Loucy (cell line): Measurements from ENCODE around the gene TEX14.
"Not testable (repeated sequence)": the region's sequence is repeated elsewhere in the genome, so short reads cannot be mapped to it uniquely, and the experiment has no call there.

ENCODE experiments used
- H2AFZ ChIP-seq: fragments of 200-600 bp; sonication (generic); 2 replicates; pipeline ENCODE4 v1.6.0; 2016; ENCODE audit warnings: antibody characterized with exemption, mild to moderate bottlenecking, low read length, moderate library complexity
- H3F3A ChIP-seq: fragments of 200-600 bp; 2 replicates; pipeline ENCODE4 v1.6.0; 2016; ENCODE audit warnings: antibody characterized with exemption, low read depth, mild to moderate bottlenecking
- H3K27me3 ChIP-seq: fragments of 200-600 bp; sonication (generic); 2 replicates; pipeline ENCODE4 v1.6.1; 2014; ENCODE audit warnings: low read length, mild to moderate bottlenecking; ENCODE audit not compliant: insufficient read depth, poor library complexity, severe bottlenecking
- H3K36me3 ChIP-seq: fragments of 200-600 bp; sonication (generic); 2 replicates; pipeline ENCODE4 v1.6.1; 2016; ENCODE audit warnings: low read length; ENCODE audit not compliant: insufficient read depth
- H3K4me1 ChIP-seq: fragments of 200-600 bp; sonication (generic); 2 replicates; pipeline ENCODE4 v1.5.1; 2014; ENCODE audit warnings: low read length, mild to moderate bottlenecking; ENCODE audit not compliant: insufficient read depth, poor library complexity, severe bottlenecking
- H3K4me2 ChIP-seq: fragments of 200-600 bp; sonication (generic); 2 replicates; pipeline ENCODE4 v1.6.0; 2014; ENCODE audit warnings: antibody characterized with exemption, low read length, low read depth, mild to moderate bottlenecking; ENCODE audit not compliant: poor library complexity, severe bottlenecking
- H3K4me3 ChIP-seq: fragments of 200-600 bp; sonication (generic); 2 replicates; pipeline ENCODE4 v1.5.1; 2014; ENCODE audit warnings: low read length, mild to moderate bottlenecking, mixed read lengths; ENCODE audit not compliant: poor library complexity, severe bottlenecking
- H3K79me2 ChIP-seq: fragments of 200-600 bp; sonication (generic); 2 replicates; pipeline ENCODE4 v1.6.1; 2014; ENCODE audit warnings: low read length; ENCODE audit not compliant: insufficient read depth
- H3K9ac ChIP-seq: fragments of 200-600 bp; sonication (generic); 2 replicates; pipeline ENCODE4 v1.6.0; 2014; ENCODE audit warnings: mild to moderate bottlenecking, low read depth, low read length, moderate library complexity; ENCODE audit not compliant: poor library complexity, severe bottlenecking
- H3K9me2 ChIP-seq: fragments of 200-600 bp; sonication (generic); replicated peaks from 2 replicates; pipeline ENCODE4 v1.6.1; 2016; ENCODE audit warnings: low read depth, low read length, mixed read lengths
- H3K9me3 ChIP-seq: fragments of 200-600 bp; sonication (generic); 2 replicates; pipeline ENCODE4 v1.6.1; 2014; ENCODE audit warnings: mild to moderate bottlenecking, antibody characterized with exemption, low read length, low read depth; ENCODE audit not compliant: insufficient read depth
- H4K20me1 ChIP-seq: fragments of 200-600 bp; sonication (generic); 2 replicates; pipeline ENCODE4 v1.6.0; 2014; ENCODE audit warnings: antibody characterized with exemption, low read length, mild to moderate bottlenecking; ENCODE audit not compliant: insufficient read depth, poor library complexity, severe bottlenecking
- EZH2phosphoT487 ChIP-seq: fragments of 200-600 bp; IDR thresholded peaks from 2 replicates; pipeline ENCODE4 v1.6.1; 2018; ENCODE audit warnings: antibody characterized with exemption, mild to moderate bottlenecking, moderate library complexity, borderline replicate concordance
- TF ChIP-seq, protein P1 (sequence below): fragments of 200-600 bp; sonication (generic); conservative IDR thresholded peaks from 2 replicates; pipeline ENCODE4 v1.5.1; 2014; ENCODE audit warnings: mild to moderate bottlenecking, antibody characterized with exemption, low read length

Gene TEX14

DNA sequence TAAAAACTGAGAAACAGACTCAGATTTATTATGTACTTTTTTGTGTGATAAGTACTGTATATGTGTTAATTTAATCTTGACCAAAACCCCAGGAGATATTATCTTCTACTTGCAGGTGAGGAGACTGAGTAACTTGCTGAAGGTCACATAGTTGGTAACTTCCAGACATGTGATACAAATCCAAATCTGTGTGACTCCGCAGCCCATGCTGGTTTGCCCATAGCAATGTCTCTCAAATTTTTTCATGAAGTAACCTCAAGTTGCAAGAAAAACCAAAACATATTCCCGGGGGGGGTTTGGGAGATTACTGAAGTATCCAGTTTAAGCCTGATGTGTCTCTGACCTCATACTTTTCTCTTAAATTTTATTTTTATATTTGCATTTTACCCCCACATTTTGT lies 3.3 kb downstream of the TEX14 start:
- Histone ChIP-seq H3K4me2 (no peak overlapping the region), H3K36me3 (no peaks in the 10 kb centered on the region), H3K9me3 (no peaks in the 10 kb centered on the region), H3F3A (no peaks in the 10 kb centered on the region), H3K9ac (no peak overlapping the region), H3K9me2 (no peaks in the 10 kb centered on the region), H3K79me2 (peaks cover 11% of the 10 kb centered on the region), H3K4me1 (peaks cover 13% of the 10 kb centered on the region), H2AFZ (no peak overlapping the region), H4K20me1 (peaks cover 2% of the 10 kb centered on the region), H3K4me3 (no peak overlapping the region), H3K27me3 (peaks cover 6% of the 10 kb centered on the region)
- TF ChIP-seq EZH2phosphoT487, result no peak
- TF ChIP-seq, protein P1, sequence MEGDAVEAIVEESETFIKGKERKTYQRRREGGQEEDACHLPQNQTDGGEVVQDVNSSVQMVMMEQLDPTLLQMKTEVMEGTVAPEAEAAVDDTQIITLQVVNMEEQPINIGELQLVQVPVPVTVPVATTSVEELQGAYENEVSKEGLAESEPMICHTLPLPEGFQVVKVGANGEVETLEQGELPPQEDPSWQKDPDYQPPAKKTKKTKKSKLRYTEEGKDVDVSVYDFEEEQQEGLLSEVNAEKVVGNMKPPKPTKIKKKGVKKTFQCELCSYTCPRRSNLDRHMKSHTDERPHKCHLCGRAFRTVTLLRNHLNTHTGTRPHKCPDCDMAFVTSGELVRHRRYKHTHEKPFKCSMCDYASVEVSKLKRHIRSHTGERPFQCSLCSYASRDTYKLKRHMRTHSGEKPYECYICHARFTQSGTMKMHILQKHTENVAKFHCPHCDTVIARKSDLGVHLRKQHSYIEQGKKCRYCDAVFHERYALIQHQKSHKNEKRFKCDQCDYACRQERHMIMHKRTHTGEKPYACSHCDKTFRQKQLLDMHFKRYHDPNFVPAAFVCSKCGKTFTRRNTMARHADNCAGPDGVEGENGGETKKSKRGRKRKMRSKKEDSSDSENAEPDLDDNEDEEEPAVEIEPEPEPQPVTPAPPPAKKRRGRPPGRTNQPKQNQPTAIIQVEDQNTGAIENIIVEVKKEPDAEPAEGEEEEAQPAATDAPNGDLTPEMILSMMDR, result no peak

DNA sequence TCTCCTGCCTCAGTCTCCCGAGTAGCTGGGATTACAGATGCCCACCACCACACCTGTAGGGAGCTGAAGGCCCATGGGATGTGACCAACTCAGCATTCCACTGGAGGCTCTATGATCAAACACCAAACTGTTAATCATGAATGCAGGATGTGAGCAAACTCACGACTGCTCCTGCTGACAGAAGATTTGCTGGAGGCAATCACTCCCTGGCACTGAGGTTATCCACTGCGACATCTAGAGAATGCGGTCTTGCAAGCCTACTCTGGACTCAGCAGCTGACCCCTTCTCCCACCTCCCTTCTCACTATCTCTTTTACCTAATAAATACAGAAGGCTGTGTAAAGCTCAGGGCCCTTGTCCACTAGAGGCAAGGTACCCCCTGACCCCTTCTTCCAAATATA lies 4.9 kb downstream of the TEX14 start:
- Histone ChIP-seq H3K4me1 (peaks cover 3% of the 10 kb centered on the region), H3K79me2 (no peaks in the 10 kb centered on the region), H2AFZ (no peak overlapping the region), H3K9me2 (no peaks in the 10 kb centered on the region), H3K4me2 (no peak overlapping the region), H3K9me3 (no peaks in the 10 kb centered on the region), H4K20me1 (no peaks in the 10 kb centered on the region), H3K36me3 (no peaks in the 10 kb centered on the region), H3K4me3 (no peak overlapping the region), H3F3A (no peaks in the 10 kb centered on the region), H3K9ac (no peak overlapping the region), H3K27me3 (peaks cover 6% of the 10 kb centered on the region)
- TF ChIP-seq EZH2phosphoT487, result no peak
- TF ChIP-seq, protein P1, result no peak

DNA sequence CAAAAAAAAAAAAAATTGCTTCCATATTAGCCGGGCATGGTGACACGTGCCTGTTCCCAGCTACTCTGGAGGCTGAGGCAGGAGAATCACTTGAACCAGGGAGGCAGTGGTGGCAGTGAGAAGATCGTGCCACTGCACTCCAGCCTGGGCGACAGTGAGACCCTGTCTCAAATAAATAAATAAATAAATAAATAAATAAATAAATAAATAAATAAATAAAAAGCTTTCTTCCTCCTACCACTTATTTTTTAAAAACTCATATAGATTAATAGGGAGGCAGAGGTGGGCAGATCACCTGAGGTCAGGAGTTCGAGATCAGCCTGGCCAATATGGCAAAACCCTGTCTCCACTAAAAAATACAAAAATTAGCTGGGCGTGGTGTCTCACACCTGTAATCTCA lies 7.4 kb downstream of the TEX14 start:
- not testable (repeated sequence) for H3K4me2 ChIP-seq

DNA sequence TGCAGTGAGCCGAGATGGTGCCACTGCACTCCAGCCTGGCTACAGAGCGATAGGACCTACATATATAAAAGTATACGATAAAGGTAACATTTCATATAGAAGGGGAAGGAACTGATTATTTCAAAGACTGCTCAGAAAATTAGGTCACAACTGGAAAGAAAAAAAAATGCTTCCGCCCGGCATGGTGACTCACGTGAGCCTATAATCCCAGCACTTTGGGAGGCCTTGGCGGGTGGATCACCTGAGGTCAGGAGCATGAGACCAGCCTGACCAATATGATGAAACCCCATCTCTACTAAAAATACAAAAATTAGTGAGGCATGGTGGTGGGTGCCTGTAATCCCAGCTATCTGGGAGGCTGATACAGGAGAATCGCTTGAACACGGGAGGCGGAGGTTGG lies 7.8 kb downstream of the TEX14 start:
- no peaks in the 10 kb centered on the region for H3K79me2 ChIP-seq
- H3K4me2 ChIP-seq, result no peak overlapping the region
- H3K9me3 ChIP-seq, result no peaks in the 10 kb centered on the region
- no peaks in the 10 kb centered on the region for H3F3A ChIP-seq
- H3K4me1 ChIP-seq, result peaks cover 3% of the 10 kb centered on the region
- no peaks in the 10 kb centered on the region for H3K9me2 ChIP-seq
- no peak overlapping the region for H2AFZ ChIP-seq
- peaks cover 9% of the 10 kb centered on the region for H3K27me3 ChIP-seq
- H4K20me1 ChIP-seq, result no peaks in the 10 kb centered on the region
- H3K4me3 ChIP-seq, result no peak overlapping the region
- no peaks in the 10 kb centered on the region for H3K36me3 ChIP-seq
- TF ChIP-seq EZH2phosphoT487, result no peak
- TF ChIP-seq, protein P1, result no peak
- H3K9ac ChIP-seq, result no peak overlapping the region

More for the DNA sequence above, 7.4 kb downstream of the TEX14 start:
- not testable (repeated sequence) for H3K4me1 ChIP-seq, H3K9ac ChIP-seq, H3K36me3 ChIP-seq, H3K27me3 ChIP-seq, H3K79me2 ChIP-seq, H3K9me2 ChIP-seq, H4K20me1 ChIP-seq, H2AFZ ChIP-seq, H3K9me3 ChIP-seq, H3F3A ChIP-seq, H3K4me3 ChIP-seq
